ENCODE results near the gene HTR5A.
"Not testable (repeated sequence)": the region's sequence is repeated elsewhere in the genome, so short reads cannot be mapped to it uniquely, and the experiment has no call there.

HTR5A gene

GRCh38 chr7:155027879-155028278 lies 42.2 kb upstream of the HTR5A start:
- Histone ChIP-seq H3K4me3 (ENCODE audit: low read length) (no peak overlapping the region), H3K4me1 (ENCODE audit: control insufficient read depth, low read length) (no peaks in the 10 kb centered on the region), H3K27me3 (ENCODE audit: control insufficient read depth, low read length) (0 out of 2 replicates have a peak, but pooled peaks cover 4% of the 10 kb centered on the region), H3K79me2 (ENCODE audit: control insufficient read depth, low read length) (no peaks in the 10 kb centered on the region), H3K9me3 (ENCODE audit: control insufficient read depth, insufficient read depth, low read length) (no peaks in the 10 kb centered on the region), H3K36me3 (ENCODE audit: control insufficient read depth, low read length) (no peaks in the 10 kb centered on the region), H3K4me2 (ENCODE audit: low read length) (no peak overlapping the region), H3K27ac (ENCODE audit: low read depth, low read length) (no peak overlapping the region), H3F3A (ENCODE audit: control insufficient read depth, insufficient read depth) (no peaks in the 10 kb centered on the region), H3K9me2 (replicated peaks; ENCODE audit: control insufficient read depth, low read length) (no peaks in the 10 kb centered on the region; the same call in 1 of the 2 replicates), H4K20me1 (ENCODE audit: control insufficient read depth, insufficient read depth, low read depth, low read length) (no peaks in the 10 kb centered on the region)
- TF ChIP-seq EZH2phosphoT487 (IDR thresholded peaks at IDR 0.05; ENCODE audit: borderline replicate concordance, low read length), result no peak
- TF ChIP-seq CTCF (IDR thresholded peaks at IDR 0.05; ENCODE audit: low read depth, low read length, poor library complexity, severe bottlenecking), result no peak

- H3K4me3 ChIP-seq (ENCODE audit: low read length), result no peak overlapping the region
- H3K27me3 ChIP-seq (ENCODE audit: control insufficient read depth, low read length), result 0 out of 2 replicates have a peak, but pooled peaks cover 4% of the 10 kb centered on the region
- TF ChIP-seq CTCF (IDR thresholded peaks at IDR 0.05; ENCODE audit: low read depth, low read length, poor library complexity, severe bottlenecking) (no peak), EZH2phosphoT487 (IDR thresholded peaks at IDR 0.05; ENCODE audit: borderline replicate concordance, low read length) (no peak)
- no peaks in the 10 kb centered on the region for H3K9me3 ChIP-seq (ENCODE audit: control insufficient read depth, insufficient read depth, low read length)
- no peaks in the 10 kb centered on the region for H3F3A ChIP-seq (ENCODE audit: control insufficient read depth, insufficient read depth)
- no peaks in the 10 kb centered on the region for H3K79me2 ChIP-seq (ENCODE audit: control insufficient read depth, low read length)
- no peaks in the 10 kb centered on the region for H4K20me1 ChIP-seq (ENCODE audit: control insufficient read depth, insufficient read depth, low read depth, low read length)
- no peak overlapping the region for H3K4me2 ChIP-seq (ENCODE audit: low read length)
- no peaks in the 10 kb centered on the region for H3K9me2 ChIP-seq (replicated peaks; ENCODE audit: control insufficient read depth, low read length)
- no peaks in the 10 kb centered on the region for H3K4me1 ChIP-seq (ENCODE audit: control insufficient read depth, low read length)
- H3K36me3 ChIP-seq (ENCODE audit: control insufficient read depth, low read length), result no peaks in the 10 kb centered on the region
- H3K27ac ChIP-seq (ENCODE audit: low read depth, low read length), result no peak overlapping the region
Measured at GRCh38 chr7:155032978-155033377, 37.1 kb upstream of the HTR5A start.

GRCh38 chr7:155034495-155034894 lies 35.6 kb upstream of the HTR5A start:
- not testable (repeated sequence) for H3K36me3 ChIP-seq (ENCODE audit: control insufficient read depth, low read length); H3K27me3 ChIP-seq (ENCODE audit: control insufficient read depth, low read length); H3K4me3 ChIP-seq (ENCODE audit: low read length); H3K79me2 ChIP-seq (ENCODE audit: control insufficient read depth, low read length); H3K4me1 ChIP-seq (ENCODE audit: control insufficient read depth, low read length); H3K9me2 ChIP-seq (replicated peaks; ENCODE audit: control insufficient read depth, low read length); H3K27ac ChIP-seq (ENCODE audit: low read depth, low read length); H3K4me2 ChIP-seq (ENCODE audit: low read length); H4K20me1 ChIP-seq (ENCODE audit: control insufficient read depth, insufficient read depth, low read depth, low read length); H3K9me3 ChIP-seq (ENCODE audit: control insufficient read depth, insufficient read depth, low read length); H3F3A ChIP-seq (ENCODE audit: control insufficient read depth, insufficient read depth)

GRCh38 chr7:155038335-155038734 lies 31.8 kb upstream of the HTR5A start:
- H3K9me2 ChIP-seq (replicated peaks; ENCODE audit: control insufficient read depth, low read length), result no peaks in the 10 kb centered on the region
- H3K79me2 ChIP-seq (ENCODE audit: control insufficient read depth, low read length), result no peaks in the 10 kb centered on the region
- H3F3A ChIP-seq (ENCODE audit: control insufficient read depth, insufficient read depth), result no peaks in the 10 kb centered on the region
- H3K27me3 ChIP-seq (ENCODE audit: control insufficient read depth, low read length), result peaks cover 6% of the 10 kb centered on the region
- H3K36me3 ChIP-seq (ENCODE audit: control insufficient read depth, low read length), result no peaks in the 10 kb centered on the region
- H3K9me3 ChIP-seq (ENCODE audit: control insufficient read depth, insufficient read depth, low read length), result no peaks in the 10 kb centered on the region
- H3K4me2 ChIP-seq (ENCODE audit: low read length), result no peak overlapping the region
- no peak overlapping the region for H3K27ac ChIP-seq (ENCODE audit: low read depth, low read length)
- TF ChIP-seq CTCF (IDR thresholded peaks at IDR 0.05; ENCODE audit: low read depth, low read length, poor library complexity, severe bottlenecking), result no peak
- no peak for TF ChIP-seq EZH2phosphoT487 (IDR thresholded peaks at IDR 0.05; ENCODE audit: borderline replicate concordance, low read length)
- no peaks in the 10 kb centered on the region for H3K4me1 ChIP-seq (ENCODE audit: control insufficient read depth, low read length)
- H3K4me3 ChIP-seq (ENCODE audit: low read length), result no peak overlapping the region
- no peaks in the 10 kb centered on the region for H4K20me1 ChIP-seq (ENCODE audit: control insufficient read depth, insufficient read depth, low read depth, low read length)

Data from DOHH2 (cell line).